Neural crest cell (in vitro differentiated cells): ENCODE data around the gene ERCC6. TPM values are rescaled to one million over a fixed set of nuclear protein-coding genes. Genes with fewer than 3 reads are reported as not detected.

ENCODE experiments used
- DNase-seq: peaks from one replicate; pipeline ENCODE4 v3.0.0; 2021; ENCODE audit warnings: low read depth, mixed read lengths, low spot score
- H3K27ac Mint-ChIP-seq: one replicate; pipeline ENCODE4 v1.8.0; 2021; ENCODE audit warnings: mild to moderate bottlenecking, mixed read lengths; ENCODE audit not compliant: unreplicated experiment
- H3K27me3 Mint-ChIP-seq: 2 replicates; pipeline ENCODE4 v1.8.0; 2021; ENCODE audit warnings: low read depth, mild to moderate bottlenecking, mixed read lengths
- H3K36me3 Mint-ChIP-seq: 2 replicates; pipeline ENCODE4 v1.8.0; 2021; ENCODE audit warnings: low read depth, mild to moderate bottlenecking, mixed read lengths
- H3K4me1 Mint-ChIP-seq: 2 replicates; pipeline ENCODE4 v1.8.0; 2021; ENCODE audit warnings: mixed read lengths
- H3K4me3 Mint-ChIP-seq: one replicate; pipeline ENCODE4 v1.8.0; 2021; ENCODE audit warnings: mild to moderate bottlenecking, mixed read lengths
- H3K9me3 Mint-ChIP-seq: 2 replicates; pipeline ENCODE4 v1.8.0; 2021; ENCODE audit warnings: mixed read lengths
- total RNA-seq: library from RNA; stranded (reverse); gene quantifications from 2 replicates; pipeline ENCODE4 v1.2.1, GENCODE V29; 2021
- TF ChIP-seq, protein P1 (sequence below): fragments of 200-600 bp; sonication (generic); conservative IDR thresholded peaks from 2 replicates; pipeline ENCODE4 v1.5.0; 2021; ENCODE audit warnings: antibody characterized with exemption, mild to moderate bottlenecking

ERCC6 gene
- total RNA-seq, 1 donor from 2014 or later, result 19.7 TPM

DNA sequence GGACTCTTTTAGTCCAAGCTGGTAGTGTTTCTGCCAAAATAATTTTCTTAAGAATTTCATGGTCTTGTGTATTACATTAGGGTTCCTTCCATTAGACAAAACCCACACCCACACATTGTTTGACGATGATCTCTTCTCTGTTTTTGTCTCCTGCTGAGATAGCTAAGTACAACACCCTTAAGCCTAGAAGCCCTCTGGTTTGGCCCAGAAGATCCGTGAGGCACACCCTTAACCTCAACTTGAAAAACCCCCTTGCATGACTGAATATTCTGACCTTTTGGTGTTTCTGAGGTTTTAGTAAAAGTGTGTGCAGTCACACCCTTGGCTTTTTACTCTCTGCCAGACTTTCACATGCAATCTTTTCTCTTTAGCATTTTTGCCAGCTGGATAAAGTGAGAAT is 29.3 kb upstream of the ERCC6 start:
- Mint-ChIP-seq H3K9me3 (peaks cover 11% of the 10 kb centered on the region), H3K4me1 (no peaks in the 10 kb centered on the region), H3K36me3 (peaks cover 2% of the 10 kb centered on the region)

GRCh38 chr10:49567810-49568209 is 28.9 kb upstream of the ERCC6 start:
- peaks cover 43% of the 10 kb centered on the region for H3K27me3 Mint-ChIP-seq
- peaks cover 2% of the 10 kb centered on the region for H3K36me3 Mint-ChIP-seq
- no peak for DNase-seq
- TF ChIP-seq, protein P1, sequence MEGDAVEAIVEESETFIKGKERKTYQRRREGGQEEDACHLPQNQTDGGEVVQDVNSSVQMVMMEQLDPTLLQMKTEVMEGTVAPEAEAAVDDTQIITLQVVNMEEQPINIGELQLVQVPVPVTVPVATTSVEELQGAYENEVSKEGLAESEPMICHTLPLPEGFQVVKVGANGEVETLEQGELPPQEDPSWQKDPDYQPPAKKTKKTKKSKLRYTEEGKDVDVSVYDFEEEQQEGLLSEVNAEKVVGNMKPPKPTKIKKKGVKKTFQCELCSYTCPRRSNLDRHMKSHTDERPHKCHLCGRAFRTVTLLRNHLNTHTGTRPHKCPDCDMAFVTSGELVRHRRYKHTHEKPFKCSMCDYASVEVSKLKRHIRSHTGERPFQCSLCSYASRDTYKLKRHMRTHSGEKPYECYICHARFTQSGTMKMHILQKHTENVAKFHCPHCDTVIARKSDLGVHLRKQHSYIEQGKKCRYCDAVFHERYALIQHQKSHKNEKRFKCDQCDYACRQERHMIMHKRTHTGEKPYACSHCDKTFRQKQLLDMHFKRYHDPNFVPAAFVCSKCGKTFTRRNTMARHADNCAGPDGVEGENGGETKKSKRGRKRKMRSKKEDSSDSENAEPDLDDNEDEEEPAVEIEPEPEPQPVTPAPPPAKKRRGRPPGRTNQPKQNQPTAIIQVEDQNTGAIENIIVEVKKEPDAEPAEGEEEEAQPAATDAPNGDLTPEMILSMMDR, result no peak
- peaks cover 11% of the 10 kb centered on the region for H3K9me3 Mint-ChIP-seq
- H3K27ac Mint-ChIP-seq, result no peak overlapping the region
- H3K4me1 Mint-ChIP-seq, result no peaks in the 10 kb centered on the region
- no peak overlapping the region for H3K4me3 Mint-ChIP-seq

More for the DNA sequence above, 29.3 kb upstream of the ERCC6 start:
- H3K27me3 Mint-ChIP-seq, result peaks cover 43% of the 10 kb centered on the region
- TF ChIP-seq, protein P1, result no peak
- H3K4me3 Mint-ChIP-seq, result no peak overlapping the region
- no peak for DNase-seq
- H3K27ac Mint-ChIP-seq, result no peak overlapping the region

GRCh38 chr10:49564461-49565009 is 25.6 kb upstream of the ERCC6 start:
- H3K27ac Mint-ChIP-seq, result no peak overlapping the region
- H3K27me3 Mint-ChIP-seq, result peaks cover 45% of the 10 kb centered on the region
- H3K4me1 Mint-ChIP-seq, result no peaks in the 10 kb centered on the region
- TF ChIP-seq, protein P1, result no peak
- H3K36me3 Mint-ChIP-seq, result peaks cover 2% of the 10 kb centered on the region
- no peak overlapping the region for H3K4me3 Mint-ChIP-seq
- no peak for DNase-seq
- peaks cover 7% of the 10 kb centered on the region for H3K9me3 Mint-ChIP-seq

DNA sequence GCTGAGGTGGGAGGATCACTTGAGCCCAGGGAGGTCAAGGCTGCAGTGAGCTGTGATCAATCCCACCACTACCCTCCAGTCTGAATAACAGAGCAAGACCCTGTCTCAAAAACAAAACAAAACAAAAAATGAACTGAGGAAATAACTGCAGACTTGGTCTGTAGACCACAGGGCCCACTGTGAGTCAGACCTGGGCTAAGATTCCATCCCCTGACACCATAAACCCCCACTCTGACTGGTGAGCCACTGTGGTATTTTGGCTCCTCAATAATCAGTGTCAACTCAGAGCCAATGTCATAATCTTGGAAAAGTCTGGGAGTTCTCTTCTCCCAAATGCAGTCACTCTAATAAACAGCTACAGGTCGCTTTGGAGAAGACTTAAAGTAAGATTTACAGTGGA is 24.0 kb upstream of the ERCC6 start:
- Mint-ChIP-seq H3K36me3 (peaks cover 2% of the 10 kb centered on the region), H3K9me3 (peaks cover 7% of the 10 kb centered on the region), H3K27me3 (peaks cover 41% of the 10 kb centered on the region), H3K27ac (no peak overlapping the region), H3K4me3 (no peak overlapping the region), H3K4me1 (no peaks in the 10 kb centered on the region)
- DNase-seq, result no peak
- TF ChIP-seq, protein P1, result no peak

DNA sequence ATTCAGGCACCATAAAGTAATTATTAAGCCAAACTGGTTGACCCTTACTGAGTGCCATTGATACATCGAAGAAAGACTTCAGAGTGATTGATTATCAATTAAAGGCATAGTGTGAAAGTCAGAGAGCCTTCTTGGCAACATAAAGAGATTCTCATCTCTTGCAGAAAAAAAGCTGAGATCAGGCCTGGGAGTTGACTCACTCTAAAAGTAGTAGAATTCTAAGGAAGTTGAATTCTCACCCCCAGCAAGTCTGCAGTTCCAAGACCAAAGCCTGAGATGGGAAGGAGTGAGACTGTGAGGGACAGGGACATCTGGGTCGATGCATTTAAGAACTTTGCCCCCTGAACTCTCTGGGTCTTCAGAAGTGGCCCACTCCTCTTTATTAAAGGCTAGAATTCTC is 21.6 kb upstream of the ERCC6 start:
- Mint-ChIP-seq H3K36me3 (no peaks in the 10 kb centered on the region), H3K9me3 (peaks cover 4% of the 10 kb centered on the region), H3K4me3 (no peak overlapping the region), H3K4me1 (no peaks in the 10 kb centered on the region), H3K27me3 (peaks cover 24% of the 10 kb centered on the region), H3K27ac (no peak overlapping the region)
- no peak for DNase-seq
- TF ChIP-seq, protein P1, result no peak

DNA sequence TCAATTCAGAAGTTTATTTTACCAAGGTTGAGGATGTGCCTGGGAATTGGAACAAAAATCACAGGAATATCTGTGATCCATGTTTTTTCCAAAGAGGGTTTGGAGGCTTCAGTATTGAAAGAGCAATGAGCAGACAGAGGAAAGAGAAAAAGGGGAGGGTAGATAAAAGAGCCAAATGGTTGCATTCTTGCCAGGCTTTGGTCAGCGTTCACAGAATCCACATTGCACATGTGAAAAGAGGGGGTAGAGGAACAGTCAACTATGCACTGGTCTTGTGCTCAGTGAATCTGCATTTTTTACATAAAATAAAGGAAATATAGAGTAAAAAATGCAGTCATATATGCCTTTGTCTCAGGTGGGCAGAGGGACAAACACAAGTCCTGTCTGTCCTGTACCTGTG is 20.6 kb upstream of the ERCC6 start:
- peaks cover 18% of the 10 kb centered on the region for H3K27me3 Mint-ChIP-seq
- no peak overlapping the region for H3K27ac Mint-ChIP-seq
- TF ChIP-seq, protein P1, result no peak
- no peak overlapping the region for H3K4me3 Mint-ChIP-seq
- DNase-seq, result no peak
- no peaks in the 10 kb centered on the region for H3K36me3 Mint-ChIP-seq
- H3K4me1 Mint-ChIP-seq, result no peaks in the 10 kb centered on the region
- peaks cover 8% of the 10 kb centered on the region for H3K9me3 Mint-ChIP-seq
